GM19239 (cell line): ENCODE measurements around the gene RALY.

Experiments used
- DNase-seq: peaks from one replicate; pipeline ENCODE4 v3.0.0; 2011; ENCODE audit warnings: low spot score; ENCODE audit not compliant: insufficient read length
- FAIRE-seq: peaks from 2 replicates; lab custom pipeline; 2011; peaks lifted over from hg19 to GRCh38; lab: Jason Lieb, UNC

The RALY gene

DNA sequence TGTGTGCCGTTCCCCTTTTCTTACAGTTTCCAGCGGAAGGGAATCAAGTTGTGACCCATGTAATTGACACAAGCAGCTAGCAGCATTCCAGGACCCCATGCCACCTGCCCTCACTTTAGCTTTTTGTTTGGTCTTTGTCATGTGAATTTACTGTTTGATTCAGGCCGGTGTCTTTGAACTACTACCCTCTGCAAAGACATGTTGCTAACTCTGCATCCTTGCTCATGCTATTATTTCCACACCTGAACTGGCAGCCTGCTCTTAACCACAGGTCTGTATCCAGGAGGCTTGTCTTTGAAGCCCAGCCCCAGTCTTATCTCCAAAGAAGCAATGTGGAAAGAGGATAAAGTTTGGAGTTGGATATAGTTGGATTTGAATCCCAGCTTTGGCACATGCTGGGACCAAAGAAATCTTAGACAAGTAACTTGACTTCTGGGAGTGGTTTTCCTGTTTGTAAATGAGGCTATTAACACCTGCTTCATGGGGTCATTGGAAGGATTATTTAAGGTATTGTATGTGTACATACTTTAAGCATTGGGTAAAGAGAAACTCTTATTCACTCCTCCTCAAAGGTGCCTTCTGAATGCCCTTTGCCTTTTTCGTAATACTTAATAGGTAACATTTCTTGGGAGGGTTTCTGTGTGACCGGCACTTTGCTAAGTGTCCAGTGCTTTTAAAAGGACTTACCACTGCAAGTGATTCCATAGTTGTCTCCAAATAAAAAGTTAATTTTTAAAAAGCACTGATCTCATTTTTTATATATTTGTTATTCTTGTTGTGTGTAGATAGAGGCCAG, 52.4 kb downstream of the RALY start:
- no peak for FAIRE-seq
- no peak for DNase-seq

DNA sequence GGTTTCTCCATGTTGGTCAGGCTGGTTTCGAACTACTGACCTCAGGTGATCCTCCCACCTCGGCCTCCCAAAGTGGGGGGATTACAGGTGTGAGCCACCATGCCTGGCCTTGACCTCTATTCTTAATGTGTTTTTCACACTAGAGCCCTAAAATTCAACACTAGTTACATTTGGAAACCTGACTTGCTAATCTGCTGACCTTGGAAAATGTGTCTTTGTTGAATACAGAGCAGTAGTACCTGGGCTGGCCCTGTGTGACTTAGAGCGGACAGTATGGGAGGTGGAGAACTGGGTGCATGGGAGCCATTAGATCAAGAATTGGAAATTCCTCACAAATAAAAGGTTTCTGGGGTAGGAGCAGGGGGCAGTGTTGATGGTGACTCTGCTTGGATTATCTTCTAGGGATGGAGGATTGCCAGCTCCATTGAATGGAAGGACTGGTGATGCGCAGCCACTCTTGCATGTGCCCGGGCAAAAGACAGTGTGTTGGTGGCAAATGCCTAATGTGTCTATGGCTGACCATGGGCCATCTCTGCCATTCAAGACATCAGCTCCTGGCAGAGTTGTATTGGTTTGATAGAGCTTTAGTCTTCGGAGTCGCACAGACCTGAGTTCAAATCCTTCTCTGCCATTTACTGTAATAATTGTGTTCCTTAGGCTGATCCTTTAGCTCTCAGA, 53.4 kb downstream of the RALY start:
- FAIRE-seq = no peak

DNA sequence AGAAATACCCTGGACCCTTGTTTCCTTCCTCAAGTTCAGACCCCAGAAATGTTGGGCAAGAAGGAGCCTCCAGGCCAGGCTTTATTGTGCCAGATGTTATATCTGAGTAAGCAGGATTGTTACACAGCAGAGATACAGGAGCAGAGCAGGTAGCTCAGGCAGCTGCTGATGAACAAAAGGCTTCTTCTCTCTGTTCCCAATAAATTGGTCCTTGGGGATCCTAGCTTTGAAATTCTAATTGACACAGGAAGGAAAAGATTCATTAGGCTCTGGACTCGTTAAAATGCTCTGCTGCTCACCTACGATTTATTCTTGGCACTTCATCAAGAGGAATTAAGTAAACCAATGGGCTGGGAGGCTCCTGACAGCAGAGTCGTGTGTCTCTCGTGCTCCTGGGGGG, 54.2 kb downstream of the RALY start:
- FAIRE-seq (no peak), DNase-seq (no peak)

More for the DNA sequence above, 53.4 kb downstream of the RALY start:
- DNase-seq = no peak

DNA sequence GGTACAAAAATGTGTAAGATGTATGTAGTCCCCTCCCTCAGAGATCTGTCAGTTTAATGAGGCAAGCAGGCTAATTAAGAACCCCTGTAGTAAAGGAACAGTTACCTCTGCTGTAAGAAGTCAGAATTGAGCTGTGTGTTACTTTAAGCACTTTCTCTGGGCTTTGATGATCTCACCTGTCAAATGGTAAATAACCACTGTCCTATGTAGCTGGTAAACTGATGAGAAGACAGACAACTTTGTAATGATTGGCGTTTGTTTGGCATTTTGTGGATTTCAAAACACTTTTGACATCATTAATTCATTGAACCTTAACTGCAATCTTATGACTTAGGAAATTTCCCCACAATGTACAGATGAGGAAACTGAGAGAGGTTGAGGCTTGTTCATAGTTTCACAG, 55.7 kb downstream of the RALY start:
- no peak for DNase-seq
- FAIRE-seq = no peak

DNA sequence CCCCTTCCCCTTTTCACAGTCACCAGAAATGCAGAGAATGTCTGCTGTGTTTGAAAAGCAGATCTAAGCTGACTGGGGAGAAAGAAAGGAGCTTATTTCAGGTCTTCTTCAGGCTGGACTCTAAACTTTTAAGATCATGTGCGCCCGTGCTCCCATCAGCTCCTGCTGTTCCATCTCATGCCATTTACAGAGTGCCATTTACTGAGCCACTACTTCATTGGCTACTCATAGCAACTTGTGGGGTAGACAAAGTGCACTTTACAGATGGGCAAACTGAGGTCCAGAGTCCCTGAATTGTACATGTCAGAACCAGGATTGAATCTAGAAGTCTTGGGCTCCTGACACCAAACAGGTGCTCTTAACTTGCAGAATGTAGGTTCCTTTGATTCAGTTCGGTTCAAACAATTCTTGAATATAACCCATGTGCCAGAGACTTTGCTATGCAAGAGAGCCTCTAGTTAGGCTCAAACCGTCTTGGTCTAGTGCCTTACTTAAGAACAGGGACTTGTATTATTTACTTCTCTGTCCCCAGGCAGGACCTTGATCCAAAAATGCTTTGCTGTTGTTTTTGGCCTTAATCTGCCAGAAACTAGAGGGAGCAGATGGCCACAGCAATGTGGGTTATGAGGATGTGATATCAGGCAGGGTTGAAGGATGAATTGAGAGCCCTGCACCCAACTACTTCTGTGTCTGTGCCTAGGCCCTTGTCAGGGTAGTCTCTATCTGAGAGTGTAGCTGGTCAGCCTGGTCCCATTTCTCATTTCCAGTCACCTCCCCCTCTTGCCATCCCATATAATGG, 56.4 kb downstream of the RALY start:
- DNase-seq (no peak), FAIRE-seq (no peak)

DNA sequence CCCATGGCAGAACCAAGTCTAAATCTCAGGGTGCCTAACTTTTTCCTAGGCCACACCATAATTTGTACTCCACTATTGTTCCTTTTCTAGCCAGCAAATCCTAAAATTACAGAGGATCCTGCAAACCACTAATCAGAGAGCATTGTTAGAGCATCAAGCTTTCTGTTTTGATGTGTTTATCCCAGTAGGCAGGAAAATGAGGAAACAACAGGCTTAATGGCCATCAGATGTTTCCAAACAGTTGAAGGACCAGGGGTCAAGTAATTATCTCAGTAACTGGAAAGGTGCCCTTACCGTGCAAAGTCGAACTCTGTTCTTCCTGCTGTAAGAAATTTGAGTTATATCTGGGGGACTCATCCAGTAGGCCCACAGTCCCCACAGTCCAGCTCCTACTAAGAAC, 58.7 kb downstream of the RALY start:
- no peak for DNase-seq
- no peak for FAIRE-seq

DNA sequence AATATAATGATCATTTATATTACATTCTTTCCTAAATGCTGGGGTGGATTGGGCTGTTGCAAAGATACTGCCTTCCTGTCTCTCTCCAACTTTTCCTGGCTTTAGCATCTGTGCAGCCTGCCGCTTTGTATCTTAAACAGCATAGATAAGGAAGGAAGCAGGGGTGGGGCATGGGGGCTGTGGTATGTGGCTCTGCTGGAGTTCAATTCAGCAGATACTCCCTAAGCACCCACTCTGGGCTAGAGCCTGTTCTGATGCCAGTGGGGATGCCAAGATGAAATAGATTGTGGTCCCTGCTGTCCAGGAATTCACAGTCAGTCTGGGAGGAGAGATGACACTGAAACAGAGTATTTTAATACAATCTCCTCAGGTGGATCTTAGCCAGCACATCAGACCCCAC, 61.6 kb downstream of the RALY start:
- no peak for FAIRE-seq
- DNase-seq = no peak

DNA sequence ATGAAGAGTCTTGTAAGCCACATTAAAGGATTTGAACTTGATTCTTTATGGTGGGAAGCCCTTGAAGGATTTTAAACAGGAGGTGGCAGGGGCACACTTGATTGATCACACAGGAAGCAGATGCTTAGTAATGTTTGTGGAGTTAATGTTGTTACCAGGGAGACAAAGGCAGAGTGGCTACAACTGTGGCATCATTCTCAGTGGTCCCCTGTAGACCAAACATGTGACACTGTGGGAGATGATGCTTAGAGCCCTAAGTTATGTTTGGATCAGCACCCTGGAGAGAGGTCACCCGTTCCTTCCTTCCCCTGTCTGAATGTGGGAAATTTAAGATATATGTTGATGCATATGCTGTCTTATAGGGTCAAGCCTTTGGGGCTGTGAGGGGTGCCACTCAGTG, 65.1 kb downstream of the RALY start:
- DNase-seq (no peak), FAIRE-seq (no peak)

DNA sequence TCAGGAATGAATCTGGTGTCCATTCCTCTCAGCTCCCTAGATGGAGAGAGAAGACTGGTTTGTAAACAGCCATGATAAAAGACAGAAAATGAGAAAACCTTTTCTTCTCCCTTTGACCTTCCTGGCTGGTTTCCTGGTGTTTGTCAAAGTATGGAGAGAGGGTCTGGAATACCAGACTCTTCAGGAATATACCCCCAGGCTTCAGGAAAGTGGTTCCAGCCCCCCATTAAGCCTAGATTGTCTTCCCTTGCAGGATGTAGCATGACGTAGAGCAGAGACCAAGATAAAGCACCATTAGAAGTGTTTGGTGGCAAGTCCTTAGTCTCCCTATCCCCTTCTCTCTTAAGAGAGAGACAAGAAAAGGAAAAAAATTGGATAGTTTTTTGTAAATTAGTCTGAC, 67.3 kb downstream of the RALY start:
- FAIRE-seq (no peak), DNase-seq (no peak)

DNA sequence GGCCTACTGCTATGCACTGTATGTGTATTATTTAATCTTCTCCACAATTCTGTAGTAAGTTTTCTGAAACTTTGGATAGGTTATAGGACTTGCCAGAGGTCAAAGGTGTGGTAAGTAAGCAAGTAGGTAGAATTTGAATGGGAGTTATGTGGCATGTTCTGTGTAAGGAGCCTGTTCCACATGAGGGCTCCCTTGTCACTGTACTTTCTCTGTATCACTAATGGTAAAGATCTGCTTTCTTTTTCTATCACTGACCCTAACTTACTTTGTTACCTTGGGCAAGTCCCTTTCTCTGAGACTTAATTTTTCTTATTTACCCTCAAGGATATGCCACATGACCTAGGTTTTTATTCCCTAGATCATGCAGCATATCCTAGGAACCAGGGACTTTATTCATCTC, 68.0 kb downstream of the RALY start:
- no peak for FAIRE-seq

DNA sequence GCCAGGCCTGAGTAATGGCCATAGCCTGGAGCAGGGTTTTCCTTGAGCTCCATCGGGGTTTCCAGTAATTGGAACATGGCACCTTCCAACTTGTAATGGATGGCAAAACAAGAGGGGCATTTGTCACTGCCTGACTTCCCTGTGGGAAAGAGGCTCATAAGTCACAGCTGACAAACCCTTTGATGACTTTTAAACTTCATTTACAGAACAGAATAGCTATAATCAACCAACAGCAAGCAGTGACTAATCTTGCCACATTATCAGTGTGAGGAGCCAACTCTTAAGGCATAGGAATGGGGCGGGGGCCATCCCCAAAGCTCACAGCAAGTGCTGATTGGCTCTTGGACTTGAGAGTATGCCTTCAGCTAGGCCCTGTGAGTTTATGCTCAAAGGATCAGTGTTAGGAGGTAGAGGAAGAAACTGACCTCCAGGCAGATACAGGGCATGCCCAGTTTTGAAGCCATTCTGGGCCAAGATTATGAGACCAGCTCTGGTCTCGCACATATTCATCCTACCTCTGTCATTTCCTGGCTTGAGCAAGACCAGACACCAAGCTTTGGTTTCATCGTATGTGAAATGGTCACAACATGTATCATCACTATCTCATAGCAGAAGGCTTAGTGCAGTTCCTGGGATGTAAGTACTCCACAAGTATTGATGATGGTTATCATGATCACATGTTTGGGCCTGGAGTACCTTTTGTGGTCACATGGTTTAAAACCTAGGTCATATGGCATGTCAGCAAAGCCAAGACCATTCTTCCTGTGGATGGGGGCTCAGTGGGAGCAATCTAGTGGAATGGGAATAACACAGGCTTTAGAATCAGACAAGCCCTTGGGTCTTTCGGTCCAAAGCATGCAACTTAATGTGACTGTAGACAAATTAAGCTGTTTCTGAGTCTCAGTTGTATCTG, 69.1 kb downstream of the RALY start:
- no peak for DNase-seq
- no peak for FAIRE-seq

More for the DNA sequence above, 68.0 kb downstream of the RALY start:
- DNase-seq = no peak

DNA sequence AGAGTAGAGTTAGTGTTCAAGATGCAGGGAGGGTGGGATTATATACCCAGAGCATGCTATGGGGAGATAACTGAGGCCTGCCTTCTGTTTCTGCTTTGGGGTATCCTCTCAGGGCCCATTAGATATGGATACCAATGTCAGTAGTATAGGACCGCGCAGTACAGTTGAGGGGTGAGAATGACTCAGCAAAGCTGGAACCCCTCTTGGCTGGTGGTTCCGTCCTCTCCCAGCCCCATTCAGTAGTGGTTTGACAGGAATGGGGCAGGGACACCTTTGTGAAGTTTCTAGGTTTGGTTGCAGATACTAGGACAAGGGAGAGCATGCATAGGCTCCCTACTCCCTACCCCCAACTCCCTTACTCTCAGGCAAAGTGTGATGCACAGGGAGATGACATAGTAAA, 70.6 kb downstream of the RALY start:
- DNase-seq (no peak), FAIRE-seq (no peak)

DNA sequence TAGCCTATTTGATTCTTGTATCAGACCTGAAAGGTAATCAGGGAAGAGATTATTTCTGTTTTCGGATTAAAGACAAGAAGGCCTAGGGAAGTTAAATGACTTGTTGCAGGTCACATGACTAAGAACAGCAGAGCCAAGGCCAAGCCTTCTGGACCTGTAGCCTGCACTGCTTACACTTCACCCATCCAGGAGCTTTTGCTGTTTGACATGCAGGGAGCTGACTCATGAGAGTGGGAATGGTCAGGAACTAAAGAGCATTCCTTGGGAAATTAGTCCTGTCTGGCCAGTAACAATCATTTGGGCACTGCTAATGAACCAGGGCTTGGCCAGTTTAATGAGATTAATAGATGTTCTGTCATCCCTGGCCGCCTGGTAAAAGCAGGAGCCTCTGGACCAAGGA, 71.5 kb downstream of the RALY start:
- FAIRE-seq = no peak

DNA sequence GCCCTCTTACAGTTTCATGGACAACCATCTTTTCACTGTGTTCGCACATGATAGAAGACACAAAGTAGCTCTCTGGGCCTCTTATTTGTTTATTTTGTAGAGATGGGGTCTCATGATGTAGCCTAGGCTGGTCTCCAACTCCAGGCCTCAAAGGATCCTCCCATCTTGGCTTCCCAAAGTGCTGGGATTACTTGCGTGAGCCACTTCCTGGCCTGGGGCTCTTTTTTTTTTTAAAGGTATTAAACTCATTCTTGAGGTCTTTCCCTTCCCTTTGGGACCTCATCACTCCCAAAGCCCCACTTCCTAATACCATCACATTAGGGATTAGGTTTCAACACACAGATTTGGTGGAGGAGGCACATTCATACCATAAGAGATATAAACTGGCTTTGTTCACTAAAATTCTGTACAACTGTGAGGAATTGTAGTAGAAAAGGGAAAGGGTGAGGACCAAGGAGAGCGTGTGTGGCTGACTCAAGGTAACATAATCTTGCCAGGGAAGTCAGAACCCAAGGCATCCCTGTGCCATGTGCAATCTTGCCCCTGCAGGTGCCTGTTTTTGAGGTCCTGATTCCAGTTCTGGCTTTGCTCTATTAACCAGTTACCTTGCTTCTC, 72.9 kb downstream of the RALY start:
- FAIRE-seq (no peak), DNase-seq (no peak)

More for the DNA sequence above, 71.5 kb downstream of the RALY start:
- no peak for DNase-seq

DNA sequence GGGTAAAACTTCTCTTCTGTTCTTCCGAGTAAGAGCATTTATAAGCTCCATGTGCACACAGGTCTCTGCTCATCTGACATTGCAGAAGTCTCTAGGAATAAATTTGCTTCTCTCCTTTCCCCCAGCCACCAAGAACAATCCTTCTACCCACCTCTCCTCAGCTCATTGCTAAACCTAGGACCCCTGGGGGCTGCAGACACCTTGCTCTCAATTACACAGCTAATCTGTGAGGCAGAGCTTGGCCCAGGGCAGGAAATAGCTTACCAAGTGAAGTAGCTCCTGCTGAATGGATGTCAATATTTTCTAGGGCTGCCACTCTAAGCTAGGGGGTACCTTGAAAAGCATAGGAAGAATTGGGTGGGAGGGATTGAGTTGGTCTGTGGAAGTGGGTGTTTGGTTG, 74.3 kb downstream of the RALY start:
- DNase-seq (no peak), FAIRE-seq (no peak)

DNA sequence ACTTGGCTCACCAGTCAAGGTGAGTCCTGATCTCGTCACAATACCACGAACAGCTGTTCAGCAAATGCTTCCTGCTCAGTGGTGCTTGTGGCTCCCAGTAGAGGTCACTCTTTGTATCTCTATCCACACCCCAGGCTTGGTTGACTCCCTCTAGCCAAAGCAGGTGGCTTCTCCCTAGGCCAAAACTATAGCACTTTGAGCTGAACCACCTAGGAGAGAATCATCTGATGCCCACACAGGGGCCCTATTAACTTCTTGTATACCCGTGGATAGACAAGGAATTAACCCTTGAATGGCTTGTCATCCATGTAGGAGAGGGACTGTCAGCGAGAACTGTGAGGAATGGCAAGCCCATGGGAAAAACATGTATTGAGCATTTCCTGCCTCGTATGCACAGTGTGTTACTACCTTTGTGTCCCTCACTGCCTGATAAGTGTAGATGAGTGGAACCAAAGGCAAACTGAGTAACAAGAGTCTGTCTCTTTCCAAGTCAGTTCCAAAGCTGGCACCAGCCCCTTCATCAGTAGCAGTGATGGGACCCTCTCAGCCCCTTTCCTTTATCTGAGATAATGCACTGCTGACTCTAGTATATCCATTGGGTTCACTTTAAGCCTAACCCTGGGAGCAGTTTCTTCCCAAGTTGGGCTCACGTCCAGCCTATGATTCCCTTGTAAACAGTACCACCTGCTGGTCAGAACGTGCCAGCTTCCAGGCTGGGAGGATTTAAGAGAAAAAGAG, 75.8 kb downstream of the RALY start:
- peak; percentile 54 for DNase-seq
- peak; percentile 90 for FAIRE-seq

DNA sequence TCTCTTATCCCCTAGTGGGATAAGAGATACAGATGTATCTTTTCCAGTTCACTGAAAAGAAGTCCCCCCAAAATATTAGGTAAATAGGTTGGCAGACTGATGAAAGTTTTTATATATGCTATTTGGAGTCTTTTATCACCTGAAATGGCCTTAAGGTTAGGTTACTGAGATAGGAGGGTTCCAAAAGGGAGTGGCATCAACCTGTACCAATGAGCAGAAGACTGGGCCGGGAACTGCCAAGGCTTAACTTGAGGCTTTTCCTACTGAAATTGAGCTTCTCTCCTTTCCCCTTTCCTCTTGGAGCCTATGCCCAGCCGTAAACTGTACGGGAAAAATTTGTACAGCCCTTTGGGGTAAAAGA, 76.3 kb downstream of the RALY start:
- FAIRE-seq = no peak

DNA sequence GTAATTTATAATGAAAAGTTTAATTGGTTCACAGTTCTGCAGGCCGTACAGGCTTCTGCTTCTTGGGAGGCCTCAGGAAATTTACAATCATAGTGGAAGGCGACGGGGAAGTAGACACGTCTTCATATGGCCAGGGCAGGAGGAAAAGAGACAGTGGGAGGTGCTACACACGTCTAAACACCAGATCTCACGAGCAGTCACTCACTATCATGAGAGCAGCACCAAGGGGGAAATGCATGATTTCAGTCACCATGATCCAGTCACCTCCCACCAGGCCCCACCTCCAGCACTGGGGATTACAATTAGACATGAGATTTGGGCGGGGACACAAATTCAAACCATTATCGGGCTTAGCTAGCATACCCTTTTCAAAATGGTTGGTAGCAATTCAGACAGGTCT, 77.1 kb downstream of the RALY start:
- no peak for FAIRE-seq
- no peak for DNase-seq

More for the DNA sequence above, 76.3 kb downstream of the RALY start:
- DNase-seq = no peak

DNA sequence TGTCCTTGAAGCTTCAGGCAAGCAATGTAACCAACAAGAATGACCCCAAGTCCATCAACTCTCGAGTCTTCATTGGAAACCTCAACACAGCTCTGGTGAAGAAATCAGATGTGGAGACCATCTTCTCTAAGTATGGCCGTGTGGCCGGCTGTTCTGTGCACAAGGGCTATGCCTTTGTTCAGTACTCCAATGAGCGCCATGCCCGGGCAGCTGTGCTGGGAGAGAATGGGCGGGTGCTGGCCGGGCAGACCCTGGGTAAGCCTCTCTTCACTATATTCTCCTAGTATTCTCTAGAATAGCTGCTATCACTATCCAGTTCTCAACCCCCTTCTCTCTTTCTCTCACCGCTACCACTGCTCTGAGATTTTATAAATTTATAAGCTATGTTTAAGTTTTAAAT, 78.4 kb downstream of the RALY start:
- no peak for FAIRE-seq
- DNase-seq = no peak
